NCI-H146 (cell line): ENCODE data around the gene SLC25A45.

Source experiments
- DNase-seq: peaks from one replicate; lab custom pipeline; 2025; lab: John Stamatoyannopoulos, UW

Gene SLC25A45, protein sequence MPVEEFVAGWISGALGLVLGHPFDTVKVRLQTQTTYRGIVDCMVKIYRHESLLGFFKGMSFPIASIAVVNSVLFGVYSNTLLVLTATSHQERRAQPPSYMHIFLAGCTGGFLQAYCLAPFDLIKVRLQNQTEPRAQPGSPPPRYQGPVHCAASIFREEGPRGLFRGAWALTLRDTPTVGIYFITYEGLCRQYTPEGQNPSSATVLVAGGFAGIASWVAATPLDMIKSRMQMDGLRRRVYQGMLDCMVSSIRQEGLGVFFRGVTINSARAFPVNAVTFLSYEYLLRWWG

GRCh38 chr11:65382033-65382803 lies at the start of gene SLC25A45:
TSS of gene SLC25A45 (minus strand) at chr11:65382646. CDS start at chr11:65381951, 695 bp downstream.
- DNase-seq: peak; percentile 94

GRCh38 chr11:65431451-65432099 lies 49.1 kb upstream of the SLC25A45 start:
- no peak for DNase-seq

- DNase-seq: no peak
Measured at GRCh38 chr11:65430406-65431217, 48.2 kb upstream of the SLC25A45 start.

GRCh38 chr11:65429724-65430405 lies 47.4 kb upstream of the SLC25A45 start:
- no peak for DNase-seq

GRCh38 chr11:65429068-65429681 lies 46.7 kb upstream of the SLC25A45 start:
- no peak for DNase-seq

DNA sequence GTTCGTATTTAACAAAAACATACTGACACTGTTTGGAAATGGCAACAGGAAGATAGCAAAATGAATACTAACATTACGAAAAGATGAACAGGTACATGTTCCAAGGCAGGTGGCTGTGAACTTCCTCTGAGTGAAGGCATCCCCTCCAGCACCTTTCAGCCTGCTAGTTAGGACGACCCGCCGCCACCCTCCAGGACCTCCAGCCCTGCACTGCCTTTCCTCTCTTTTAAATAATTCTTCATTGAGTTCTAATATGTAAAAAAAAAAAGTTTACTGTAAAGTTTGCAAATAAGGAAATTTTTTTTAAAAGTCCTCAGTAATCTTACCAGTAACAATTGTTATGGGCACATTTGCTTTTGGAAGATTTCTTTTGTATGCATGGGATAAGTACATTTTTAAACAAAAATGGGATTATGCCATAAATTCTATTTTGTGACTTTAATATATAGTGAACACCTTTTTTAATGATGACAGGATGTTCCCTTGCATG lies 46.2 kb upstream of the SLC25A45 start:
- no peak for DNase-seq

DNA sequence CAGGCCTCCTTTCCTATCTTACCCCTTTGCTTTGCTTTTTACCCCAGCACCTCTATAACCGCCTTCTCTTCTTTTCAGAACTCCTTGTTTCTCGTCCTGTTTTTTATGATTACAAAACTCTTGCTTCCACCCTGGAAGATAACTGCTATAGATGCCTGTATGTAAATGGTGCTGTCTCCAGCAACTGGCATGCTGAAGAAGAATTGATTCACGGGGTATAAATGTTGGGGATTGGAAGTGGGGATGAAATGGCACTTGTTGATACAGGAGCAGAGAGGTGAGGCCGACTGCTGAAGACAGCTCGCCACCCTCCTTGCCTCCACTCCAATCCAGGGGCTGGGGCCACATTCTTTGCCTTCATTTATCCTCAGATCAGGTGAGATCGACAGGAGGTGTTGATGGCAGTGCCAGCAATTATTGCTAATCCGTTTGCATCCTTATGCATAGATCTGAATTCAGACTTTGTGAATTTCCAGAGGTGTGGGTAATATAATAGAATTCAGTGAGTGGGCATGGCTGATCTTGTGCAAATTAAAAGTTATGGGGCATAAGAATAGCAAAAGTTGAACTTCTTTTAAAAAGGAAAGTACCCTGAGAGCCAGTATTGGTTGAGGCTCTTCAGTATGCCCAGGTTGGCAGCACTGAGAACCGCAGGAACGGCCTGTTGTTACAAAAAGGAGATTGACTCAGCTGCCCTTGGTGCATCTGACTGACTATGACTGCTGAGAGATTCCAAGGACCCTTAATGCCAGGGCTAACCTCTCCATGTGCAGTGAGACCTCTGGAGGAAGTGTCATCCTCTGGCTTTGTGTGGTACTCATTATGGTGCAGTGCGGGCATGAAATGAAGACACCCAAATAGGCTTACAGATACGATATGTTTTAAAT lies 45.5 kb upstream of the SLC25A45 start:
- no peak for DNase-seq

- DNase-seq: no peak
Measured at GRCh38 chr11:65426839-65427690, 44.6 kb upstream of the SLC25A45 start.

DNA sequence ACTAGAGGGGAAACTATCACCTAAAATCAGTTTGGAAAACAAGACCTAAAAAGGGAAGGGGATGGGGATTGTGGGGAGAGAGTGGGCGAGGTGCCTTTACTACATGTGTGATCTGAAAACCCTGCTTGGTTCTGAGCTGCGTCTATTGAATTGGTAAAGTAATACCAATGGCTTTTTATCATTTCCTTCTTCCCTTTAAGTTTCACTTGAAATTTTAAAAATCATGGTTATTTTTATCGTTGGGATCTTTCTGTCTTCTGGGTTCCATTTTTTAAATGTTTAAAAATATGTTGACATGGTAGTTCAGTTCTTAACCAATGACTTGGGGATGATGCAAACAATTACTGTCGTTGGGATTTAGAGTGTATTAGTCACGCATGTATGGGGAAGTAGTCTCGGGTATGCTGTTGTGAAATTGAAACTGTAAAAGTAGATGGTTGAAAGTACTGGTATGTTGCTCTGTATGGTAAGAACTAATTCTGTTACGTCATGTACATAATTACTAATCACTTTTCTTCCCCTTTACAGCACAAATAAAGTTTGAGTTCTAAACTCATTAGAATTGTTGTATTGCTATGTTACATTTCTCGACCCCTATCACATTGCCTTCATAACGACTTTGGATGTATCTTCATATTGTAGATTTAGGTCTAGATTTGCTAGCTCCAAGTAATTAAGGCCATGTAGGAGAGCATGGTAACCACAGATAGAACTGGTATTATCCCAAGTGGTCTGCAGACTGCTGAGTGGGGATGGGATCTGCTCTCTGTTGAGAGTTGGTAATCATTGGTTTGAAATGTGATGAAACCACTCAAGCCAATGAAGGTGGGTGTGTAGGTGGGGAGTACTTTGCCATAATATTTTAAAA lies 43.8 kb upstream of the SLC25A45 start:
- DNase-seq: no peak

- DNase-seq: no peak
Measured at GRCh38 chr11:65425105-65425970, 42.9 kb upstream of the SLC25A45 start.

DNA sequence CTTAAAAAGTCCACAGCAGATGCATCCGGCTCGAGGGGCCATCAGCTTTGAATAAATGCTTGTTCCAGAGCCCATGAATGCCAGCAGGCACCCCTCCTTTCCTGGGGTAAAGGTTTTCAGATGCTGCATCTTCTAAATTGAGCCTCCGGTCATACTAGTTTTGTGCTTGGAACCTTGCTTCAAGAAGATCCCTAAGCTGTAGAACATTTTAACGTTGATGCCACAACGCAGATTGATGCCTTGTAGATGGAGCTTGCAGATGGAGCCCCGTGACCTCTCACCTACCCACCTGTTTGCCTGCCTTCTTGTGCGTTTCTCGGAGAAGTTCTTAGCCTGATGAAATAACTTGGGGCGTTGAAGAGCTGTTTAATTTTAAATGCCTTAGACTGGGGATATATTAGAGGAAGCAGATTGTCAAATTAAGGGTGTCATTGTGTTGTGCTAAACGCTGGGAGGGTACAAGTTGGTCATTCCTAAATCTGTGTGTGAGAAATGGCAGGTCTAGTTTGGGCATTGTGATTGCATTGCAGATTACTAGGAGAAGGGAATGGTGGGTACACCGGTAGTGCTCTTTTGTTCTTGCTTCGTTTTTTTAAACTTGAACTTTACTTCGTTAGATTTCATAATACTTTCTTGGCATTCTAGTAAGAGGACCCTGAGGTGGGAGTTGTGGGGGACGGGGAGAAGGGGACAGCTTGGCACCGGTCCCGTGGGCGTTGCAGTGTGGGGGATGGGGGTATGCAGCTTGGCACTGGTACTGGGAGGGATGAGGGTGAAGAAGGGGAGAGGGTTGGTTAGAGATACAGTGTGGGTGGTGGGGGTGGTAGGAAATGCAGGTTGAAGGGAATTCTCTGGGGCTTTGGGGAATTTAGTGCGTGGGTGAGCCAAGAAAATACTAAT lies 42.0 kb upstream of the SLC25A45 start:
- DNase-seq: no peak

DNA sequence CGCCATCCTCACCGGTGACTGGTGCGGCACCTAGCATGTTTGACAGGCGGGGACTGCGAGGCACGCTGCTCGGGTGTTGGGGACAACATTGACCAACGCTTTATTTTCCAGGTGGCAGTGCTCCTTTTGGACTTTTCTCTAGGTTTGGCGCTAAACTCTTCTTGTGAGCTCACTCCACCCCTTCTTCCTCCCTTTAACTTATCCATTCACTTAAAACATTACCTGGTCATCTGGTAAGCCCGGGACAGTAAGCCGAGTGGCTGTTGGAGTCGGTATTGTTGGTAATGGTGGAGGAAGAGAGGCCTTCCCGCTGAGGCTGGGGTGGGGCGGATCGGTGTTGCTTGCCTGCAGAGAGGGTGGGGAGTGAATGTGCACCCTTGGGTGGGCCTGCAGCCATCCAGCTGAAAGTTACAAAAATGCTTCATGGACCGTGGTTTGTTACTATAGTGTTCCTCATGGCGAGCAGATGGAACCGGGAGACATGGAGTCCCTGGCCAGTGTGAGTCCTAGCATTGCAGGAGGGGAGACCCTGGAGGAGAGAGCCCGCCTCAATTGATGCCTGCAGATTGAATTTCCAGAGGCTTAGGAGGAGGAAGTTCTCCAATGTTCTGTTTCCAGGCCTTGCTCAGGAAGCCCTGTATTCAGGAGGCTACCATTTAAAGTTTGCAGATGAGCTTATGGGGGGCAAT lies 41.2 kb upstream of the SLC25A45 start:
- DNase-seq: no peak

DNA sequence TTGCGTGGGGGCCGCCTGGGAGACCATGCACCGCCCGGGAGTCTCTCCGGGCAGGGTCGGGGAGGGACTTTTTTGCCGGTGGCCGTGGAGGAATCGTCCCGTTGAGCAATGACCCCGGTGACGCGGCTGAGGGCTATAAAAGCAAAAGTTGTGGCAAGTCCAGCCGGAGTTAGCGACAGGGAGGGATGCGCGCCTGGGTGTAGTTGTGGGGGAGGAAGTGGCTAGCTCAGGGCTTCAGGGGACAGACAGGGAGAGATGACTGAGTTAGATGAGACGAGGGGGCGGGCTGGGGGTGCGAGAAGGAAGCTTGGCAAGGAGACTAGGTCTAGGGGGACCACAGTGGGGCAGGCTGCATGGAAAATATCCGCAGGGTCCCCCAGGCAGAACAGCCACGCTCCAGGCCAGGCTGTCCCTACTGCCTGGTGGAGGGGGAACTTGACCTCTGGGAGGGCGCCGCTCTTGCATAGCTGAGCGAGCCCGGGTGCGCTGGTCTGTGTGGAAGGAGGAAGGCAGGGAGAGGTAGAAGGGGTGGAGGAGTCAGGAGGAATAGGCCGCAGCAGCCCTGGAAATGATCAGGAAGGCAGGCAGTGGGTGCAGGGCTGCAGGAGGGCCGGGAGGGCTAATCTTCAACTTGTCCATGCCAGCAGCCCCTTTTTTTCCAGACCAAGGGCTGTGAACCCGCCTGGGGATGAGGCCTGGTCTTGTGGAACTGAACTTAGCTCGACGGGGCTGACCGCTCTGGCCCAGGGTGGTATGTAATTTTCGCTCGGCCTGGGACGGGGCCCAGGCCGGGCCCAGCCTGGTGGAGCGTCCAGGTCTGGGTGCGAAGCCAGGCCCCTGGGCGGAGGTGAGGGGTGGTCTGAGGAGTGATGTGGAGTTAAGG lies 40.4 kb upstream of the SLC25A45 start, which contains the start of gene NEAT1:
Gene NEAT1, plus strand, starts transcription at position 166 of the 883 bp plus-strand sequence.
- no peak for DNase-seq
